ENCODE data around the gene COPS3.
"Not testable (repeated sequence)": the region's sequence is repeated elsewhere in the genome, so short reads cannot be mapped to it uniquely, and the experiment has no call there.

COPS3 gene

DNA sequence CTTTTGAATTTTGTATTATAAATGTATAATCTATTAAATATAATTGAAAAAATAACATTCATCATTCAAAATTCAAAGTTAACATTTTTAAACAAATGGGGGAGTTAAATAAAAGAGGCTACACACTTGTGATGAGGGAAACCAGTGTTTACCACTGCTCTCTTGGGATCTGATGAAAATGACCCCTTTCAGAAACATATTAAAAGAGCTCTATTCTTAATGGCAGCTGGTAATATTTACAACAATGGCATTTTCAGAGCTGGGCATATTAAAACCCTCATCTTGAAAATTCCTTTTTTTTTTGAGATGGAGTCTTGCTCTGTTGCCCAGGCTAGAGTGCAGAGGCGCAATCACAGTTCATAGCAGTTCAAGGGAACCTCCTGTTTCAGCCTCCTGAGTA lies 24.7 kb downstream of the COPS3 start:
- Histone ChIP-seq H3K79me2 (ENCODE audit: insufficient read depth, low read length) (peaks cover 8% of the 10 kb centered on the region; the same call in 1 of the 2 replicates), H3K9me3 (ENCODE audit: insufficient read depth, low read length, severe bottlenecking) (no peaks in the 10 kb centered on the region), H3K27me3 (ENCODE audit: insufficient read depth, low read length, poor library complexity) (no peaks in the 10 kb centered on the region), H3K4me2 (ENCODE audit: insufficient read depth, low read length) (no peak overlapping the region), H3K4me3 (ENCODE audit: low read depth in 1 of 2, low read length in 2 of 2) (no peak overlapping the region), H3K36me3 (ENCODE audit: insufficient read depth, low read length) (peaks cover 91% of the 10 kb centered on the region), H3K9ac (ENCODE audit: low read depth, low read length) (no peak overlapping the region), H2AFZ (ENCODE audit: low read depth, low read length) (no peak overlapping the region), H3K27ac (ENCODE audit: low read length) (no peak overlapping the region), H4K20me1 (ENCODE audit: insufficient read depth, low read length) (peaks cover 2% of the 10 kb centered on the region; the same call in 1 of the 2 replicates), H3K4me1 (ENCODE audit: insufficient read depth, low read length) (no peaks in the 10 kb centered on the region)
- TF ChIP-seq, protein P1, sequence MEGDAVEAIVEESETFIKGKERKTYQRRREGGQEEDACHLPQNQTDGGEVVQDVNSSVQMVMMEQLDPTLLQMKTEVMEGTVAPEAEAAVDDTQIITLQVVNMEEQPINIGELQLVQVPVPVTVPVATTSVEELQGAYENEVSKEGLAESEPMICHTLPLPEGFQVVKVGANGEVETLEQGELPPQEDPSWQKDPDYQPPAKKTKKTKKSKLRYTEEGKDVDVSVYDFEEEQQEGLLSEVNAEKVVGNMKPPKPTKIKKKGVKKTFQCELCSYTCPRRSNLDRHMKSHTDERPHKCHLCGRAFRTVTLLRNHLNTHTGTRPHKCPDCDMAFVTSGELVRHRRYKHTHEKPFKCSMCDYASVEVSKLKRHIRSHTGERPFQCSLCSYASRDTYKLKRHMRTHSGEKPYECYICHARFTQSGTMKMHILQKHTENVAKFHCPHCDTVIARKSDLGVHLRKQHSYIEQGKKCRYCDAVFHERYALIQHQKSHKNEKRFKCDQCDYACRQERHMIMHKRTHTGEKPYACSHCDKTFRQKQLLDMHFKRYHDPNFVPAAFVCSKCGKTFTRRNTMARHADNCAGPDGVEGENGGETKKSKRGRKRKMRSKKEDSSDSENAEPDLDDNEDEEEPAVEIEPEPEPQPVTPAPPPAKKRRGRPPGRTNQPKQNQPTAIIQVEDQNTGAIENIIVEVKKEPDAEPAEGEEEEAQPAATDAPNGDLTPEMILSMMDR (IDR thresholded peaks at IDR 0.05; ENCODE audit: borderline replicate concordance, extremely low read depth, low read length, poor library complexity, severe bottlenecking), result no peak
- no peak for TF ChIP-seq EZH2 (IDR thresholded peaks at IDR 0.05; ENCODE audit: borderline replicate concordance, low read depth, low read length, severe bottlenecking)
- ATAC-seq (ENCODE audit: insufficient read depth, low read depth), result no peak
- DNase-seq, result no peak

DNA sequence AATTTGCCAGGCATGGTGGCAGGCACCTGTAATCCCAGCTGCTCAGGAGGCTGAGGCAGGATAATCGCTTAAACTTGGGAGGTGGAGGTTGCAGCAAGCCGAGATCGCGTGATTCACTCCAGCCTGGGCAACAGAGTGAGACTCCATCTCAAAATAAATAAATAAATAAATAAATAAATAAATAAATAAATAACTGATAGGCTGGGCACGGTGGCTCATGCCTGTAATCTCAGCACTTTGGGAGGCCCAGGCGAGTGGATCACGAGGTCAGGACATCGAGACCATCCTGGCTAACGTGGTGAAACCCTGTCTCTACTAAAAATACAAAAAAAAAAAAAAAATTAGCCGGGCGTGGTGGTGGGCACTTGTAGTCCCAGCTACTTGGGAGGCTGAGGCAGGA lies 25.4 kb downstream of the COPS3 start:
- H3K4me2 ChIP-seq (ENCODE audit: insufficient read depth, low read length); H3K9me3 ChIP-seq (ENCODE audit: insufficient read depth, low read length, severe bottlenecking); DNase-seq; H2AFZ ChIP-seq (ENCODE audit: low read depth, low read length); H3K4me1 ChIP-seq (ENCODE audit: insufficient read depth, low read length); H3K4me3 ChIP-seq (ENCODE audit: low read depth in 1 of 2, low read length in 2 of 2); ATAC-seq (ENCODE audit: insufficient read depth, low read depth); H3K27me3 ChIP-seq (ENCODE audit: insufficient read depth, low read length, poor library complexity); H3K79me2 ChIP-seq (ENCODE audit: insufficient read depth, low read length); H3K9ac ChIP-seq (ENCODE audit: low read depth, low read length); H4K20me1 ChIP-seq (ENCODE audit: insufficient read depth, low read length); H3K27ac ChIP-seq (ENCODE audit: low read length): not testable (repeated sequence)
- peaks cover 91% of the 10 kb centered on the region for H3K36me3 ChIP-seq (ENCODE audit: insufficient read depth, low read length)

DNA sequence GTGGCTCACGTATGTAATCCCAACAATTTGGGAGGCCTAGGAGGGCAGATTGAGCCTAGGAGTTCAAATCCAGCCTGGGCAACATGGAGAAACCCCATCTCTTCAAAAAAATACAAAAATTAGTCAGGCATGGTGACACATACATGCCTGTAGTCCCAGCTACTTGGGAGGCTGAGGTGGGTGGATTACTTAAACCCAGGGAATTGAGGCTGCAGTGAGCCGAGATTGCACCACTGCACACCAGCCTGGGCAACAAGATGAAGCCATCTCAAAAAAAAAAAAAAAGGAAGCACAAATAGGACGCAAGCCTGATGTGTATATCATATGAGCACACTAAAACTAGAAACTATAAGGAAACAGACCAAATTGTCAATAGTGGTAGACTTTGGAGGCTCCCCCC lies 27.0 kb downstream of the COPS3 start:
- H2AFZ ChIP-seq (ENCODE audit: low read depth, low read length), result no peak overlapping the region
- H3K4me3 ChIP-seq (ENCODE audit: low read depth in 1 of 2, low read length in 2 of 2), result no peak overlapping the region
- peaks cover 2% of the 10 kb centered on the region; the same call in 1 of the 2 replicates for H3K79me2 ChIP-seq (ENCODE audit: insufficient read depth, low read length)
- no peak overlapping the region; the same call in 1 of the 2 replicates for H3K9ac ChIP-seq (ENCODE audit: low read depth, low read length)
- no peak for TF ChIP-seq EZH2 (IDR thresholded peaks at IDR 0.05; ENCODE audit: borderline replicate concordance, low read depth, low read length, severe bottlenecking)
- TF ChIP-seq, protein P1 (IDR thresholded peaks at IDR 0.05; ENCODE audit: borderline replicate concordance, extremely low read depth, low read length, poor library complexity, severe bottlenecking), result no peak
- DNase-seq (no peak), ATAC-seq (ENCODE audit: insufficient read depth, low read depth) (no peak)
- H3K4me1 ChIP-seq (ENCODE audit: insufficient read depth, low read length), result no peaks in the 10 kb centered on the region
- H3K9me3 ChIP-seq (ENCODE audit: insufficient read depth, low read length, severe bottlenecking), result no peaks in the 10 kb centered on the region
- no peaks in the 10 kb centered on the region for H4K20me1 ChIP-seq (ENCODE audit: insufficient read depth, low read length)
- no peak overlapping the region for H3K4me2 ChIP-seq (ENCODE audit: insufficient read depth, low read length)
- H3K27ac ChIP-seq (ENCODE audit: low read length), result no peak overlapping the region
- no peaks in the 10 kb centered on the region for H3K27me3 ChIP-seq (ENCODE audit: insufficient read depth, low read length, poor library complexity)
- H3K36me3 ChIP-seq (ENCODE audit: insufficient read depth, low read length), result peaks cover 91% of the 10 kb centered on the region

DNA sequence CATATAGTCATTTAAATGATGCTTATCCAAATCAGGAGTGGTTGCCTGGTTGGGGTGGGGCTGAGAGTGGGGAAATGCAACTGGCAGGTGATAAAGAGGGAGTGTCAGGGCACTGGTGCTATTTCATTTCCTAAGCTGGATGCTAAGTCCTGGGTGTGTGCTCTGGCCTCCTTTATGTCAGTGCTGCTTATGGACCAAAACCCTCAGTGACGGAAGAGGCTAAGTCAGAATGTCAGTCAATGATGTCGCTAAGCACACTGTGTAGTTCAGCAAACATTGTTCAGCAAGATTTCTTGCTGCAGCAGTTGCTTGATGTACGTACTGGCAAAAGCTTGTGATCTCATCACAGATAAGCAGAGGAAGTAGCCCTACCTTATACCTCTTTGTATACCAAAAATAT lies 27.6 kb downstream of the COPS3 start:
- peaks cover 91% of the 10 kb centered on the region for H3K36me3 ChIP-seq (ENCODE audit: insufficient read depth, low read length)

More for the DNA sequence above, 27.6 kb downstream of the COPS3 start:
- ATAC-seq (ENCODE audit: insufficient read depth, low read depth) (no peak), DNase-seq (no peak)
- Histone ChIP-seq H4K20me1 (ENCODE audit: insufficient read depth, low read length) (no peaks in the 10 kb centered on the region), H3K4me1 (ENCODE audit: insufficient read depth, low read length) (no peaks in the 10 kb centered on the region), H3K9me3 (ENCODE audit: insufficient read depth, low read length, severe bottlenecking) (no peaks in the 10 kb centered on the region), H3K9ac (ENCODE audit: low read depth, low read length) (no peak overlapping the region), H3K27me3 (ENCODE audit: insufficient read depth, low read length, poor library complexity) (no peaks in the 10 kb centered on the region), H2AFZ (ENCODE audit: low read depth, low read length) (no peak overlapping the region), H3K27ac (ENCODE audit: low read length) (no peak overlapping the region), H3K4me3 (ENCODE audit: low read depth in 1 of 2, low read length in 2 of 2) (no peak overlapping the region), H3K79me2 (ENCODE audit: insufficient read depth, low read length) (no peaks in the 10 kb centered on the region; the same call in 1 of the 2 replicates), H3K4me2 (ENCODE audit: insufficient read depth, low read length) (no peak overlapping the region)
- TF ChIP-seq EZH2 (IDR thresholded peaks at IDR 0.05; ENCODE audit: borderline replicate concordance, low read depth, low read length, severe bottlenecking), result no peak
- TF ChIP-seq, protein P1 (IDR thresholded peaks at IDR 0.05; ENCODE audit: borderline replicate concordance, extremely low read depth, low read length, poor library complexity, severe bottlenecking), result no peak

Data from DND-41 (cell line).